Measurements from ENCODE around the gene RNF10.
"Not testable (repeated sequence)": the region's sequence is repeated elsewhere in the genome, so short reads cannot be mapped to it uniquely, and the experiment has no call there.

RNF10 gene

DNA sequence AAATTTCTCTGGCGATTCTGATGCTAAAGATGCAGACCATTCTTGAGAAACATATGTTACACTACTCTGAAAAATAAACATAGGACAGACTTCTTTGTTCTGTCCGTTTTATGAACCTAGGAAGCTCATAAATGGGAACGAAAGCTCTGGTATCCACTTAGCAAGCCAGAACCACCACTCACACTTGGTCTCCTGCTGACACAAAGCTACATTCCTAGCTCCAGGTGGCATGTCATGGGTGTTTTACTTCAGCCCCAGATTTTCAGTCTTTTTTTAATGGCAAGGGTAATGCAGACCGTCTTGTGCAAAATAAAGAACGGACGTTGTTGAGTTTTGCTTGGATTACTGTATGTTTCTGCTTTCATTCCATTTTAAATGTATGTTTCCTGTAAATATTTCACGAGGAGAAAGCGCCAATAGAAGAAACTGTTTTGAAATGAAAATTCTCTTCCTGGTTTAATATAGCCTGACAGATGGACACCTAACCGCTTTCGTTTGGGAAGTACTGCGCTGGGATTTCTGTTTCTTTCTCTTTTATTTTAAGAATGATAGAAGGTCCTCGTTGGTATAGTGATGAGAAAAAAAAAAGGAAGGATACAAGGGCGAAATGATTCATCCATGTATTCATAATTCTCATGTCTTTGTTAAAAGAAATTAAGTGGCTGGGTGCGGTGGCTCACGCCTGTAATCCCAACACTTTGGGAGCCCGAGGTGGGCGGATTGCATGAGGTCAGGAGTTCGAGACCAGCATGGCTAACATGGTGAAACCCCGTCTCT lies 4.3 kb upstream of the RNF10 start:
- peak; percentile 32 to 58 for DNase-seq

GRCh38 chr12:120530418-120530761 lies 3.8 kb upstream of the RNF10 start:
- DNase-seq = not testable (repeated sequence)

GRCh38 chr12:120532701-120533238 lies 1.4 kb upstream of the RNF10 start:
- no peak for DNase-seq

DNA sequence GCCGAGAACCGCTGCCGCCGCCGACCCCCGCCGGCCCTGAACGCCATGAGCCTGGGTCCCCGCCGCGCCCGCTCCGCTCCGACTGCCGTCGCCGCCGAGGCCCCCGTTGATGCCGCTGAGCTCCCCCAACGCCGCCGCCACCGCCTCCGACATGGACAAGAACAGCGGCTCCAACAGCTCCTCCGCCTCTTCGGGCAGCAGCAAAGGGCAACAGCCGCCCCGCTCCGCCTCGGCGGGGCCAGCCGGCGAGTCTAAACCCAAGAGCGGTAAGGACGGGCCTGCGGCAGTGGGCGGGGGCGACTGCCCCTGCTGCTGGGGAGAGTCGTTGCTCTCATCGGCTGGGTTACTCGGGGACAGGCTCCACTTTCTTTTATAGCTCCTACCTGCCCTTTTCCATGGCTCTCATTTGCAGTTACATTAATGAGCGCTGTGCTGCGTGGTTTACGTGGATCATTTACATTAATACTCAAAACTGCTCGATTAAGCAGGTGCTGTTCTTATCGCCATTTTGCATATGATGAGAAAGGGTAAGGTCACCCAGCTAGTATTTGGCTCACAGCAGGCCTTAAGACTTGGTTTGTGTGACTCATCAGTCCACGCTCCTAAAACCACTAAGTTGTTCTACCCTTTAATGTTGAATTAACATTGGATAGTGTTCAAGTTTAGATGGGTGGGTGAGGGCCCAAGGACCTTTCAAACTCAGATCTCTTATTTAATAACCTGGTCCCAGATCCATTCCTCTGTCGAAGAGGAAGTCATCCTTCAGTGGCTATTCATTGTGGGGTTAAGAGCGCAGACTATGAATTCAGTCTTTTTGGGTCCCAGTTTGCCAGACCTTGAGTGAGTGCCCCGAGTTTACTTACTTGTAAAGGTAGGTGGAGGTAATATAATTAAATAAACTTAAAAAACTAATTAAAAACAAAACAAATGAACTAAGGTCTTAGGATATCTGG lies 823 bp downstream of the RNF10 start:
- DNase-seq = peak; percentile 11 to 61

DNA sequence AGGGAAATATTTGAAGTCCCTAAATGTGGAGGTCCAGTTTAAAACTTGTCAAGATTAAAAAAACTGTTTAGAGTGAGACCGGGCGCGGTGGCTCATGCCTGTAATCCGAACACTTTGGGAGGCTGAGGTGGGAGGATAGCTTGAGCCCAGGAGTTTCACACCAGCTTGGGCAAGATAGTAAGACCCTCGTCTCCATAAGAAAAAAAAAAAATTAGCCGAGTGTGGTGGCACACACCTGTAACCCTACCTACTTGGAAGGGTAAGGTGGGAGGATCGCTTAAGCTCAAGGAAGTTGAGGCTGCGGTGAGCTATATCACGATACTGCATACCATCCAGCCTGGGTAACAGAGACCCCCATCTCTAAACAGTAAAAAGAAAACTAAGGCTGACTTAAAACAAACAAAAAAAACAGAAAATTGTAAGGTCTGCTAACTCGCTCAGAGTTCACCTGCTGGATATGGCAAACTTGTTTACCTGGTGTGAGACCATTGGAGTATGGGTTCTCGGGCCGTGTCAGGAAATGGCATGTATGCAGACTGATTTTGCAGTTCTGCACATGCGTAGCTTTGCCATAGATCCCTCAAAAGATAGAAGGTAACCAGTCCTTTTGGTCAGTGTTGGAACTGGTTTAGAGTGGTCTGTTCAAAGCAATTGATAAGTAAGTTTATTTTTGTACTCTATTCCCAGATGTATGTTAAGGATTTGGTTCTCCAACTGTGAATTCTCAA lies 2.1 kb downstream of the RNF10 start:
- DNase-seq = no peak

- no peak for DNase-seq
Observed at GRCh38 chr12:120537856-120538220, 3.7 kb downstream of the RNF10 start.

DNA sequence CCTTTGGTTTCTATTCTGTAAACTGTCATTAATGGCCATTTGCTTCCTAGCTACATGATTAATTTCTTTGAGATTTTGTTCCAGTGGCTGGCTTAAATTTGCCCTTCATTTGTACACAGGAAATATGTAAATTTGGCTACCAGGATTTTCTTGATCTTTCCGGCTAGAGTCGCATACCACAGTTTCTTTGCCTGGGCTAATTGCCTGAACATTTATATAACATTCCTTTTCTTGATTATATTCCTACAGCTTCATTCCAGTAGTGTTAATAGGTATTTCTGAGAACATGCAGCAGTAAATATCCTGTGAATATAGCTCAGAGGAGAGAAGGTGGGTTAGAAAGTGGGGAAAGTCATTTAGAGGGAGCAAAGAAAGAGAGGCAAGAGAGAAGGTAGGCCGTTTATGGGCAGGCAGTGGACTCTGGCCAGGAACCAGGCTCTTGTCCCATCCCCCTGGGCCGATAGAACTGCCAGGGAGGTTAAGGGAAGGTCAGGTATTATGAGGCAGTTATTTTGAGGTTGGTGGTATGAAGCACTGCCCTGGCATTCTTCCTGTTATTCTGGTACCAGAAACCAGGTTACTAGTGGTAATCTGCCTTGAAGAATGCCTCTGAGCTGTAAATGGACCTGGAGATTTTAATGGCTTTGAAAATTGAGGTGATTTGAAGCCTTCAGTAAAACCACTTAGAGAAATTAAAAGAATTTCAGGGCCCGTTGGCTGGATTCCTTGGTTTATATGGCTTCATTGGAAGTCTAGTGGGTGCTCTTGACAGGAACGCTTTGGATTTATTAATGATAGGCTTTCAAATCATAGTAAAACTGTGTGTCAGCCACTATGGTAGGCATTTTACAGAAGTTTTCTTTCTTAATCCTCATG lies 4.4 kb downstream of the RNF10 start:
- DNase-seq = no peak

- DNase-seq = no peak
Observed at GRCh38 chr12:120539303-120539702, 5.1 kb downstream of the RNF10 start.

GRCh38 chr12:120540445-120540844 lies 6.3 kb downstream of the RNF10 start:
- no peak for DNase-seq

DNA sequence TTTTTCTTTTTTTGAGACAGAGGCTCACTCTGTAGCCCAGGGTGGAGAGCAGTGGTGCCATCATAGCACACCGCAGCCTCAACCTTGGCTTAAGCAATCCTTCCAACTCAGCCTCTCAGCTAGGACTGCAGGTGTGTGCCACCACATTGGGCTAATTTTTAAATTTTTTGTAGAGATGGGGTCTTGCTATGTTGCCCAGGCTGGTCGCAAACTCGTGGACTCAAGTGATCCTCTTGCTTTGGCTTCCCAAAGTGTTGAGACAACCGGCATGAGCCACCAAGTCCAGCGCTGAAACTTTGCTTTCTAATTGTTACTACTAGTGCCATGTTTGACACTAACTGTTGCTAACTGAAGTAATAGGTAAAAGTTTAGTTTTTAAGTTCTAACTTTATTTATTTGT lies 8.0 kb downstream of the RNF10 start:
- DNase-seq = no peak

DNA sequence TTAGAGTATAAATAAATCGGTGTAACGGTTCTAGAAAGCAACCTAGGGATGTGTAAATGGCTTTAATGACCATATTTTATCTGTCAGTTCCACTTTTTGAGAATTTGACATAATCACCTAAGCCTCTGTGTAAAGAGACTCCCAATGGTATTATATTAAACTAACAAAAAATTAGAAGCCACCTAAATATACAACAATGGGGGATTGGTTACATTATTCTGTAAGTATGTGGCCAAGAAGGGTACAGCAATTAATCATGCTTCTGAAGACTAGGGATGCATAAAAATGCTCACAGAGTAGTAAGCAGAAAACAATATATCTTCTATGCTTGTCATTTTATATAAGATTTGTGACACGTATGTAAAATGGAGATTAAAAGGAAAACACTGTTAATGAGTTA lies 10.5 kb downstream of the RNF10 start:
- no peak for DNase-seq

- no peak for DNase-seq
Observed at GRCh38 chr12:120546050-120546386, 11.9 kb downstream of the RNF10 start.

DNA sequence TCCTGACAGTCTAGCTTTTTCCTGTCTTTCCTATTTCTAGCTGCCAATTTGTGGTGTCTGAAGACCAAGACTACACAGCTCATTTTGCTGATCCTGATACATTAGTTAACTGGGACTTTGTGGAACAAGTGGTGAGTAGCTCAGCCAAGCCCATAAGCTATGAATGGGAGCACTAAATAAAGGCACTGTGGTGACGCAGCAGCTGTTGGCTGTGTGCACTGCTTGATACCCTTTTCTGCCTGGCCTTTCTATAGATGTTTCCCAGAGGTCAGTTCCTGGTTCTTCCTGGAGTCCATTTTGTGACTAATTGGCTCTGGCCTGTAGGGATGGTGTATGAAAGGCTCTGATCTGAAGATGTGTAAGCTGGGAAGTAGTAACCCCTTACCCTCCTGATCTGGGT lies 20.5 kb downstream of the RNF10 start:
- DNase-seq = no peak

- DNase-seq = no peak
Observed at GRCh38 chr12:120557589-120557988, 23.4 kb downstream of the RNF10 start.

- no peak for DNase-seq
Observed at GRCh38 chr12:120562906-120563305, 28.8 kb downstream of the RNF10 start.

- no peak for DNase-seq
Observed at GRCh38 chr12:120563495-120563894, 29.3 kb downstream of the RNF10 start.

GRCh38 chr12:120571299-120571698 lies 37.1 kb downstream of the RNF10 start:
- no peak for DNase-seq

DNA sequence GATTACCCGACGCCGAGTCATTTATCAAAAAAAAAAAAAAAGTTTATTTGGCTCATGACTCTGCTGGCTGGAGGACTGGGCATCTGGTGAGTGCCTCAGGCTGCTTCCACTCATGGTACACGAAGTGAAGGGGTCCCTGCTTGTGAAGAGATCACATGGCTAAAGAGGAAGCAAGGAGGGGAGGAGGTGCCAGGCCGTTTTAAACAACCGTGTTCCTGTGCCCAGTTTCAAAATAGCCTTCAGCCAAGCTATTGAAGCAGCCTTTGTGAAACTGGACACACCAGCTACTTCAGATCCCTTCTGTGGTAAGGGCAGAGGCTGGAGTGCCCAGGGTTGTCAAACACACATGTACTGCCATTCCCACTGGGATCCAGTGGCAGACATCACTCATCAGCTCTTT lies 39.4 kb downstream of the RNF10 start:
- no peak for DNase-seq

DNA sequence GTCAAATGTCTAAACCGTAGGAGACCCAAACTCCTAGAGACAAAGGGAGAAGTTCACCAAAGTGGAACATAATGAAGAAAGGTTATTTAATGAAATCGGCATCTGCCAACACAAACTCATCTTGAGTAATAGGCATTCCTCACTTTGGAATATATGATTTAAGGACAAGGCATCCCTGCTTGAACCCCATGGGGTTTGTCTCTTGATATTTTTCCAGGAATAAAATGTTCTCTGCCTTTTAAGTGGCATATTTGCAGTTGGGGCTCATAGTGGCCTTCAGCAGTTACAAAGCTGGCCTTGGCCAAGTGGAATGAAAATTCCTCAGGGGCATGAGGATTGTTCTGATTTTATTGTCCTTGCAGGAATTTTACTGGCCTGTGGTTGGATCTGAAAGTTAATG lies 40.0 kb downstream of the RNF10 start:
- DNase-seq = no peak

DNA sequence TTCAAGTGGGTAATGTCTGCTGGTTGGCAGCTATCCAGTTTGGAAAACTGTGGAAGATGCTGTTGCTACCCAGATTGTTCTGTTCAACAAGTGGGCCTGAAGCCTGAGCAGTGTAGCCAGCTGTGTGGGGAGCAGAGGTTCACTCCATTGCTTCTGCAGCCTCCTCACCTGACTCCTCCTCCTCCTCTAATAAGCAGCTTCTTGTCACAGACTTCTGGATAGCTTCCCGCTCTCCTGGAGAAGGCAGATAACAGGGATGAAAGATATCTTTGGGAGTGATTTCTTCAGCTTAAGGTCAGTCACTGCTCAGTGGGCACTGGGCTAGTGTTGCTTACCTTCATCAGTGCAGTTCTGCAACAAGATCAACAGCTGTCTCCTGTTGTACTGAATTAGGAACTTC lies 45.0 kb downstream of the RNF10 start:
- DNase-seq = no peak

DNA sequence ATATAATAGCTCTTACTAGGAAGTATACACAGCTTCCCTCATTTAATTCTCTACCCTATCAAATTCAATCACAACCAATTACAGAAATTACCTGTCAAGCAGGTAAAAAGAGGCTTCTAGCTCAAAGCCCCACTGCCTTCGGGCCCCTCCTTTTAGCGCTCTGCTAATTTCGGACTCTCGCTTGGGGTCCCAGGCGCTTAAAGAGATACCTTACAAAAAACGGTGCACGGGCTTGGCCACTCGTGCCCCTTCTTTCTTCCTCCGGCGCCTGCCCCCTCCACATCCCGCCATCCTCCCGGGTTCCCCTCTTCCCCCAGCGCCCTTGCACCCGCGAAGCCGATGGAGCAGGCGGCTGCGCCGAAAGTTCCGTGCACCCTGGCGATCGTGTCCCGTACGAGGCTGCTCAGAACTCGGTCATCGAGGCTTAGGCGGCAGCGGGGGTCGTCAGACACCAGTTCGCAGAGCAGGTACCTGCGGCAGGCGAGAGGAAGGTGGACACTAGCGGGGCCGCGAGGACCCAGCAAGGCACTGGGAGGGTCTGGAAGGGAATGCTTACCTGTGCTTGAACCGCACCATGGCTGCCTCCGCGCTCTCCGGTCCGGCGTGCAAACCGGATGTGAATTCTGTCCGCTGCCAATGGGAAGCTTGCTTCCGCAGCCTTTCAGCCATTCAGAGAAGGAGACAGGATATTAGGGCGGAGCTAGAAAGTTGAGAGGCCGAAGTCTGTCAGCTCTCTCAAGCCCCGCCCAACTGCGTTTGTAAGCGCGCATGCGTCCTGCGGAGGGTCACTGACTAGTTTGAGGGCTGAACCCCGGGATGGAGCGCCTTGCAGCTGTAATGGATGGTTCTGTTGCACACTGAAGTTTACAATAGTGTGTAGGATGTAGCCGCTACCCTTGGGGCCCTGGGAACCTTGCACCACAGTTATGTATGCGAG lies 46.9 kb downstream of the RNF10 start, which contains the start of gene POP5:
TSS of gene POP5 (minus strand) at position 616 of the 937 bp plus-strand sequence. CDS start at position 576, 40 bp downstream.
- peak; percentile 99 to 100 for DNase-seq
